K562 (cell line): ENCODE results near the gene BTG2. TPM values are rescaled to one million over a fixed set of nuclear protein-coding genes. Genes with fewer than 3 reads are reported as not detected.

ENCODE experiments used
- ARID1B ChIP-seq: fragments of 450-650 bp; IDR thresholded peaks from 2 replicates; pipeline ENCODE4 v1.6.1; 2016; ENCODE audit warnings: antibody characterized with exemption, mild to moderate bottlenecking, inconsistent platforms
- BHLHE40 ChIP-seq: IDR thresholded peaks from 2 replicates; pipeline ENCODE4 v1.6.1; 2011; ENCODE audit warnings: low read length, improper control_type of control experiment
- DEAF1 ChIP-seq: fragments of 450-650 bp; formaldehyde crosslinking; IDR thresholded peaks from 2 replicates; pipeline ENCODE4 v1.4.0; 2020; ENCODE audit warnings: mild to moderate bottlenecking, moderate library complexity
- DNMT1 ChIP-seq: fragments of 450-650 bp; IDR thresholded peaks from 2 replicates; pipeline ENCODE4 v1.6.1; 2016; ENCODE audit warnings: antibody characterized with exemption, mild to moderate bottlenecking
- FOXP1 ChIP-seq: sonication (generic); formaldehyde crosslinking; IDR thresholded peaks from 2 replicates; pipeline ENCODE4 v1.8.0; 2022; ENCODE audit warnings: mild to moderate bottlenecking, missing genetic modification reagents
- GABPB1 ChIP-seq: sonication (generic); formaldehyde crosslinking; IDR thresholded peaks from 2 replicates; pipeline ENCODE4 v1.8.0; 2022; ENCODE audit warnings: mild to moderate bottlenecking, missing genetic modification reagents
- HDAC2 ChIP-seq: fragments of 450-650 bp; IDR thresholded peaks from 2 replicates; pipeline ENCODE4 v1.6.1; 2016; ENCODE audit warnings: mild to moderate bottlenecking
- HMBOX1 ChIP-seq: sonication (generic); IDR thresholded peaks from 2 replicates; pipeline ENCODE4 v1.6.1; 2016
- HSF4 ChIP-seq: fragments of 250-450 bp; sonication (Bioruptor Pico); IDR thresholded peaks from 2 replicates; pipeline ENCODE4 v2.1.2; 2022; ENCODE audit warnings: mild to moderate bottlenecking, moderate library complexity, borderline replicate concordance
- KLF16 ChIP-seq: IDR thresholded peaks from 2 replicates; pipeline ENCODE4 v1.6.1; 2016; ENCODE audit warnings: antibody characterized with exemption
- NONO ChIP-seq, 2 experiments: fragments of 200-400 bp in 1 of 2; fragments of 450-650 bp in 1 of 2; formaldehyde crosslinking in 1 of 2; IDR thresholded peaks; 2 replicates each; pipeline ENCODE4 v1.6.1; 2017; ENCODE audit warnings: low read depth in 2 of 2, mild to moderate bottlenecking in 2 of 2, moderate library complexity in 2 of 2, low read length in 1 of 2
- PKNOX1 ChIP-seq: fragments of 450-650 bp; IDR thresholded peaks from 2 replicates; pipeline ENCODE4 v1.6.1; 2016
- POLR2H ChIP-seq: IDR thresholded peaks from 2 replicates; pipeline ENCODE4 v1.6.1; 2016; ENCODE audit warnings: missing genetic modification characterization, low read depth, mild to moderate bottlenecking, control low read depth, missing compliant biosample characterization, moderate library complexity
- PRDM10 ChIP-seq: fragments of 450-650 bp; IDR thresholded peaks from 2 replicates; pipeline ENCODE4 v1.6.1; 2018; ENCODE audit not compliant: partially characterized antibody
- SMARCA4 ChIP-seq: fragments of 450-650 bp; IDR thresholded peaks from 2 replicates; pipeline ENCODE4 v1.6.1; 2016
- VEZF1 ChIP-seq: fragments of 200-800 bp; sonication (Bioruptor generic); IDR thresholded peaks from 2 replicates; pipeline ENCODE4 v1.6.1; 2017; ENCODE audit warnings: missing genetic modification characterization, missing compliant biosample characterization
- ZNF507 ChIP-seq: conservative IDR thresholded peaks from 2 replicates; pipeline ENCODE4 v1.6.1; 2017; ENCODE audit warnings: missing genetic modification characterization, missing compliant biosample characterization
- polyA plus RNA-seq, 8 experiments: library from polyadenylated mRNA; depleted of rRNA in 4 of 8; stranded (reverse) in 5 of 8; unstranded in 3 of 8; fragments of >200 nt; fragmentation: Nextera tagmentation in 2 of 8; fragmentation: Illumina TruSeq in 1 of 8; extraction: Ambion mirVana in 2 of 8; extraction: Trizol in 1 of 8; gene quantifications; 2 replicates each; pipeline versions ENCODE4 v1.2.1 to v1.2.3, GENCODE V29; 2011 to 2014; ENCODE audit warnings: inconsistent platforms in 1 of 8, missing spikeins in 1 of 8
- total RNA-seq, 7 experiments: library from RNA; depleted of rRNA in 6 of 7; stranded (reverse); fragments of >200 nt in 6 of 7; fragmentation: Illumina TruSeq in 2 of 7; extraction: Trizol in 2 of 7; gene quantifications; 2 replicates each; pipeline versions ENCODE4 v1.2.1 to v1.2.3, GENCODE V29; 2011 to 2021; ENCODE audit warnings: low replicate concordance in 1 of 7

BTG2 gene
- total and polyA plus RNA-seq, 9 of the 15 experiments (the other 6 are each of a cell fraction or from before 2014, with no cell fraction given) = 2.3 to 41.9 (median 8.7) TPM

GRCh38 chr1:203327684-203328457, 22.6 kb downstream of the BTG2 start (continued):
- TF ChIP-seq PRDM10 = peak; percentile 48
- TF ChIP-seq BHLHE40 = peak; percentile 57
- TF ChIP-seq POLR2H (tag) = no peak
- 0 out of 2 replicates have a peak, but pooled peaks have one; percentile 4 for TF ChIP-seq PKNOX1
- no peak for TF ChIP-seq ZNF507 (tag)
- peak; percentile 41; the same call in 1 of the 2 replicates for TF ChIP-seq SMARCA4
- peak; percentile 37; the same call in 1 of the 2 replicates for TF ChIP-seq ARID1B
- 0 out of 2 replicates have a peak, but pooled peaks have one; percentile 18 for TF ChIP-seq KLF16
- TF ChIP-seq FOXP1 = peak; percentile 35; the same call in 1 of the 2 replicates
- TF ChIP-seq HDAC2 = peak; percentile 55
- 0 out of 2 replicates have a peak, but pooled peaks have one; percentile 29 for TF ChIP-seq HMBOX1
- TF ChIP-seq HSF4 (CRISPR knock-in tag) = no peak
- peak; percentile 68 for TF ChIP-seq VEZF1 (CRISPR knock-in tag)
- peak; percentile 60; the same call in 1 of the 2 replicates for TF ChIP-seq GABPB1 (CRISPR knock-in tag)
- no peak for TF ChIP-seq NONO (IDR thresholded peaks at IDR 0.05; ENCODE audit: low read depth in 2 of 2, low read length in 1 of 2)
- 0 out of 2 replicates have a peak, but pooled peaks have one; percentile 25 for TF ChIP-seq DEAF1 (CRISPR knock-in tag)
- peak; percentile 47; the same call in 1 of the 2 replicates for TF ChIP-seq DNMT1
